Right forelimb (tissue), 1 donor: Measurements from ENCODE around the gene NAGPA.
A peak's percentile ranks its signal among the peaks of the same experiment; 100 is the strongest.

Experiments used
- DNase-seq: peaks from one replicate; pipeline ENCODE4 v3.0.0-alpha.2; 2018

Gene NAGPA

GRCh38 chr16:5025171-5025632 lies 8.5 kb downstream of the NAGPA start:
- DNase-seq: no peak

GRCh38 chr16:5024632-5025031 lies 9.1 kb downstream of the NAGPA start:
- DNase-seq: no peak

GRCh38 chr16:5022521-5022920 lies 11.2 kb downstream of the NAGPA start:
- no peak for DNase-seq

GRCh38 chr16:5020551-5020950 lies 13.2 kb downstream of the NAGPA start:
- DNase-seq: no peak

GRCh38 chr16:5019775-5020174 lies 14.0 kb downstream of the NAGPA start:
- no peak for DNase-seq

- DNase-seq: peak; percentile 52
These were observed 14.9 kb downstream of the NAGPA start for GRCh38 chr16:5018793-5019192.

GRCh38 chr16:5017678-5017969 lies 16.1 kb downstream of the NAGPA start:
- DNase-seq: no peak

GRCh38 chr16:5016967-5017677 lies 16.6 kb downstream of the NAGPA start:
- DNase-seq: no peak

- no peak for DNase-seq
These were observed 17.8 kb downstream of the NAGPA start for GRCh38 chr16:5015887-5016286.

GRCh38 chr16:5015351-5015750 lies 18.4 kb downstream of the NAGPA start:
- DNase-seq: no peak

GRCh38 chr16:5012887-5013286 lies 20.8 kb downstream of the NAGPA start:
- DNase-seq: no peak

GRCh38 chr16:5011637-5012036 lies 22.1 kb downstream of the NAGPA start:
- DNase-seq: no peak

- no peak for DNase-seq
These were observed 23.0 kb downstream of the NAGPA start for GRCh38 chr16:5010576-5011329.

GRCh38 chr16:5008311-5008731 lies 25.4 kb downstream of the NAGPA start:
- DNase-seq: no peak

GRCh38 chr16:5007256-5007655 lies 26.5 kb downstream of the NAGPA start:
- no peak for DNase-seq

GRCh38 chr16:5006348-5007193 lies 27.2 kb downstream of the NAGPA start:
- DNase-seq: no peak

GRCh38 chr16:5005916-5006315 lies 27.8 kb downstream of the NAGPA start:
- no peak for DNase-seq

GRCh38 chr16:5004311-5004710 lies 29.4 kb downstream of the NAGPA start:
- no peak for DNase-seq

- no peak for DNase-seq
These were observed 29.9 kb downstream of the NAGPA start for GRCh38 chr16:5003828-5004227.

- no peak for DNase-seq
These were observed 30.5 kb downstream of the NAGPA start for GRCh38 chr16:5003211-5003610.

GRCh38 chr16:5002699-5003143 lies 31.0 kb downstream of the NAGPA start:
- DNase-seq: no peak

- DNase-seq: no peak
These were observed 31.7 kb downstream of the NAGPA start for GRCh38 chr16:5001986-5002385.

- DNase-seq: no peak
These were observed 32.2 kb downstream of the NAGPA start for GRCh38 chr16:5001571-5001970.

- no peak for DNase-seq
These were observed 33.1 kb downstream of the NAGPA start for GRCh38 chr16:5000573-5001001.
